GM23248 (cell line): Measurements from ENCODE around the gene PPM1H.

Experiments
- EZH2 ChIP-seq: fragments of 200-600 bp; sonication (generic); IDR thresholded peaks from 2 replicates; pipeline ENCODE4 v1.6.1; 2018; ENCODE audit warnings: antibody characterized with exemption, mild to moderate bottlenecking; ENCODE audit not compliant: insufficient read depth, poor library complexity, severe bottlenecking
- EZH2phosphoT487 ChIP-seq: fragments of 200-600 bp; sonication (generic); IDR thresholded peaks from 2 replicates; pipeline ENCODE4 v1.6.1; 2018; ENCODE audit warnings: antibody characterized with exemption, moderate library complexity, mild to moderate bottlenecking, low read depth; ENCODE audit not compliant: insufficient read depth

GRCh38 chr12:62716037-62716436 is 218.9 kb downstream of the PPM1H start:
- TF ChIP-seq EZH2 (no peak), EZH2phosphoT487 (no peak)
